IMR-90 (cell line): Measurements from ENCODE around the gene IL19. TPM values are rescaled to one million over a fixed set of nuclear protein-coding genes. Genes with fewer than 3 reads are reported as not detected.

Experiments used
- ATAC-seq: fragments of 200-7000 bp; cut with Tn5 transposase; 2 replicates; pipeline ENCODE4 v1.9.1; 2020; ENCODE audit warnings: low read depth, mild to moderate bottlenecking, moderate library complexity
- BruUV-seq: library from RNA; stranded (reverse); fragments of 400-500 nt; replicated peaks from 2 replicates; lab custom pipeline; 2021; lab: Mats Ljungman, UMichigan
- CTCF ChIA-PET: fragments of 300-600 bp; formaldehyde crosslinking; extraction: SDS; loops from one replicate; lab custom pipeline; 2021; ENCODE audit warnings: antibody characterized with exemption; lab: Yijun Ruan, JAX
- POLR2A ChIA-PET: fragments of 300-600 bp; sonication (Branson Sonifier 250); formaldehyde crosslinking; loops from one replicate; lab custom pipeline; 2022; ENCODE audit warnings: antibody characterized with exemption; ENCODE audit not compliant: unreplicated experiment; lab: Charles Lee
- DNase-seq: peaks from one replicate; pipeline ENCODE4 v3.0.0; 2013
- H2AFZ ChIP-seq: replicated peaks from 2 replicates; pipeline ENCODE3; 2013; ENCODE audit warnings: low read length, mild to moderate bottlenecking; ENCODE audit not compliant: poor library complexity
- H2AK5ac ChIP-seq: 2 replicates; pipeline ENCODE4 v1.6.1; 2013; ENCODE audit warnings: low read depth, low read length, inconsistent platforms
- H2AK9ac ChIP-seq: replicated peaks from 2 replicates; pipeline ENCODE3; 2013; ENCODE audit warnings: mild to moderate bottlenecking, low read depth, low read length, moderate library complexity; ENCODE audit not compliant: poor library complexity
- H2BK120ac ChIP-seq: 2 replicates; pipeline ENCODE4 v1.6.1; 2013; ENCODE audit warnings: low read depth, low read length, inconsistent platforms
- H2BK15ac ChIP-seq: 3 replicates; pipeline ENCODE4 v1.6.1; 2013; ENCODE audit warnings: low read depth, low read length, inconsistent platforms
- H2BK20ac ChIP-seq: 2 replicates; pipeline ENCODE4 v1.6.1; 2013; ENCODE audit warnings: low read depth, mild to moderate bottlenecking, inconsistent platforms, low read length, moderate library complexity
- H2BK5ac ChIP-seq: 2 replicates; pipeline ENCODE4 v1.6.1; 2013; ENCODE audit warnings: mild to moderate bottlenecking, low read depth, low read length, inconsistent platforms; ENCODE audit not compliant: poor library complexity, severe bottlenecking
- H3K14ac ChIP-seq: replicated peaks from 2 replicates; pipeline ENCODE4 v1.6.1; 2013; ENCODE audit warnings: low read depth, low read length, inconsistent platforms
- H3K18ac ChIP-seq: 2 replicates; pipeline ENCODE4 v1.6.1; 2013; ENCODE audit warnings: low read depth, low read length, control low read depth
- H3K23ac ChIP-seq: 2 replicates; pipeline ENCODE4 v1.6.1; 2013; ENCODE audit warnings: low read depth, low read length, inconsistent platforms
- H3K27ac ChIP-seq: 2 replicates; pipeline ENCODE4 v1.5.1; 2013; ENCODE audit warnings: mild to moderate bottlenecking, control low read depth, low read length; ENCODE audit not compliant: insufficient read depth
- H3K27me3 ChIP-seq: 2 replicates; pipeline ENCODE4 v1.6.1; 2013; ENCODE audit warnings: low read length; ENCODE audit not compliant: control insufficient read depth, insufficient read depth
- H3K36me3 ChIP-seq: 2 replicates; pipeline ENCODE4 v1.6.1; 2013; ENCODE audit warnings: low read length, mixed read lengths; ENCODE audit not compliant: control insufficient read depth, insufficient read depth
- H3K4ac ChIP-seq: 2 replicates; pipeline ENCODE4 v1.6.1; 2013; ENCODE audit warnings: low read depth, low read length, inconsistent platforms
- H3K4me1 ChIP-seq: 2 replicates; pipeline ENCODE4 v1.6.1; 2013; ENCODE audit warnings: low read length, mixed read lengths; ENCODE audit not compliant: control insufficient read depth, insufficient read depth
- H3K4me2 ChIP-seq: 2 replicates; pipeline ENCODE4 v1.6.1; 2013; ENCODE audit warnings: low read depth, mild to moderate bottlenecking, control low read depth, low read length, moderate library complexity
- H3K4me3 ChIP-seq: 2 replicates; pipeline ENCODE4 v1.5.1; 2013; ENCODE audit warnings: low read depth, mild to moderate bottlenecking, control low read depth, low read length, moderate library complexity; ENCODE audit not compliant: insufficient read depth
- H3K56ac ChIP-seq: 2 replicates; pipeline ENCODE4 v1.6.1; 2013; ENCODE audit warnings: low read length, inconsistent platforms; ENCODE audit not compliant: insufficient read depth; ENCODE audit errors: extremely low read depth
- H3K79me1 ChIP-seq, 2 experiments: 2 replicates each; pipeline ENCODE4 v1.6.1; 2013; ENCODE audit warnings: low read length in 2 of 2, inconsistent platforms in 1 of 2, low read depth in 1 of 2
- H3K9ac ChIP-seq: 2 replicates; pipeline ENCODE4 v1.6.1; 2013; ENCODE audit warnings: low read depth, low read length, control low read depth
- H3K9me1 ChIP-seq: 2 replicates; pipeline ENCODE4 v1.6.1; 2013; ENCODE audit warnings: low read length, inconsistent platforms; ENCODE audit not compliant: insufficient read depth
- H3K9me3 ChIP-seq: 2 replicates; pipeline ENCODE4 v1.6.1; 2013; ENCODE audit warnings: low read length; ENCODE audit not compliant: control insufficient read depth, insufficient read depth
- H4K20me1 ChIP-seq: 2 replicates; pipeline ENCODE4 v1.6.1; 2013; ENCODE audit warnings: low read length, inconsistent platforms; ENCODE audit not compliant: insufficient read depth
- H4K5ac ChIP-seq: 2 replicates; pipeline ENCODE4 v1.6.1; 2013; ENCODE audit warnings: mild to moderate bottlenecking, low read depth, low read length, control low read depth
- H4K8ac ChIP-seq, 2 experiments: 2 replicates each; pipeline ENCODE4 v1.6.1; 2013; ENCODE audit warnings: low read depth in 2 of 2, low read length in 2 of 2, control low read depth in 1 of 2, inconsistent platforms in 1 of 2
- H4K91ac ChIP-seq: 2 replicates; pipeline ENCODE4 v1.6.1; 2013; ENCODE audit warnings: low read depth, low read length, inconsistent platforms; ENCODE audit not compliant: insufficient read depth
- CHD1 ChIP-seq: IDR thresholded peaks from 2 replicates; pipeline ENCODE4 v1.6.1; 2012; ENCODE audit warnings: low read depth, low read length, improper control_type of control experiment
- FOS ChIP-seq: fragments of 150-350 bp; IDR thresholded peaks from 2 replicates; pipeline ENCODE4 v1.6.1; 2016; ENCODE audit warnings: low read depth, low read length
- MAFK ChIP-seq: IDR thresholded peaks from 2 replicates; pipeline ENCODE4 v1.6.1; 2012; ENCODE audit warnings: low read depth, low read length, improper control_type of control experiment
- RCOR1 ChIP-seq: IDR thresholded peaks from 2 replicates; pipeline ENCODE4 v1.6.1; 2012; ENCODE audit warnings: mild to moderate bottlenecking, low read length, improper control_type of control experiment; ENCODE audit not compliant: insufficient replicate concordance
- WGBS, 2 experiments: methylation state at CpG; one replicate each; pipeline versions ENCODE4 v1.1.5 to v1.1.7; 2013; ENCODE audit warnings: missing lambda C conversion rate in 2 of 2; ENCODE audit not compliant: insufficient read length in 1 of 2; ENCODE audit errors: extremely low coverage in 2 of 2; 5-methylcytosine and 5-hydroxymethylcytosine counted together
- dilution Hi-C: fragments of 300-500 bp; cut with HindIII; formaldehyde crosslinking; loops from one replicate; pipeline ENCODE4 v1.14.3; 2018; ENCODE audit warnings: low sequenced_read_pairs; ENCODE audit not compliant: unreplicated experiment
- in situ Hi-C: fragments of 300-500 bp; cut with MboI; formaldehyde crosslinking; loops from 3 replicates; pipeline ENCODE4 v1.14.3; 2019; ENCODE audit warnings: low sequenced_read_pairs, inconsistent platforms, mixed read lengths
- intact Hi-C: fragments of 100-400 bp; cut with micrococcal nuclease; formaldehyde crosslinking; loops from 2 replicates; pipeline ENCODE4 v1.10.0; 2022
- polyA plus RNA-seq, 3 experiments: library from polyadenylated mRNA; depleted of rRNA; stranded (reverse); fragments of >200 nt; gene quantifications; 2 replicates each; pipeline ENCODE4 v1.2.3, GENCODE V29; 2012; ENCODE audit warnings: low replicate concordance in 1 of 3
- total RNA-seq: library from RNA; depleted of rRNA; stranded (reverse); fragments of >200 nt; gene quantifications from 2 replicates; pipeline ENCODE4 v1.2.3, GENCODE V29; 2012

The IL19 gene
- total and polyA plus RNA-seq, 2 of the 4 experiments (the other 2 are of a cell fraction): not detected

DNA sequence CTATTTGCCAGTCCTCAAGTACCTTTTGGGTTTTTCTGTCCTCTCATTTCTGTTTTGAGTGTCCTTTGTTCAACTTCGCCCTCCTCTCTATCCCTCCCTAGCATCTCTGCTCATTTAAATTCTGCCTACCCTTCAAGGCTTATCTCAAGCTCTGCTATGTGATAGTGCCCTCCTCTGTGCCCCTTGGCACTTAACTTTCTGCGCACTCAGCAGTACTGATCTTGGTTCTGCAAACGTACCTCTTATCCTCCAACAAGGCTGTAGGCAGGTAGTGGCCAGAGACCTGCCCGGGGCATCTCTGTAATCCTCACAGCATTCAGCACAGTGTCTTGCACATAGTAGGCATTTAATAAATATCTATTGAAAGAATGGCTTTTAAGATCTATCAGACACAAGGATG lies 89.6 kb downstream of the IL19 start:
- DNase-seq: no peak
- H3K27ac ChIP-seq: no peak overlapping the region
- TF ChIP-seq FOS: no peak
- no peak for TF ChIP-seq RCOR1
- no peak for TF ChIP-seq MAFK
- TF ChIP-seq CHD1: no peak

More for the DNA sequence above, 89.6 kb downstream of the IL19 start:
- H4K91ac ChIP-seq: no peak overlapping the region
- no peaks in the 10 kb centered on the region for H3K36me3 ChIP-seq
- no peaks in the 10 kb centered on the region for H3K4me1 ChIP-seq
- H3K18ac ChIP-seq: no peak overlapping the region
- H4K20me1 ChIP-seq: no peaks in the 10 kb centered on the region
- no peak overlapping the region for H2BK120ac ChIP-seq
- no peak overlapping the region for H3K23ac ChIP-seq
- H2BK5ac ChIP-seq: no peak overlapping the region
- no peak for ATAC-seq
- H4K5ac ChIP-seq: no peak overlapping the region
- H3K4me3 ChIP-seq: no peak overlapping the region
- ChIA-PET CTCF (interaction anchor here (1.1 to 1.3 kb wide), 2 partner anchors 28 to 52 kb away, joined by 3 read pairs; no protein-coding TSS in a partner anchor), POLR2A (no interaction called here)
- H3K9me1 ChIP-seq: no peaks in the 10 kb centered on the region
- intact Hi-C loops: no loop called here
- dilution Hi-C loops: no loop called here
- in situ Hi-C loops: no loop called here
- no peak overlapping the region for H3K56ac ChIP-seq
- H2AK9ac ChIP-seq: no peak overlapping the region
- H3K4ac ChIP-seq: no peak overlapping the region
- H3K9me3 ChIP-seq: no peaks in the 10 kb centered on the region
- H2AK5ac ChIP-seq: no peak overlapping the region
- WGBS, 2 experiments: 29% methylated on average over 1 of the region's 4 CpGs; no CpG with 5 or more reads in 1 of the 2 experiments
- peaks cover 14% of the 10 kb centered on the region for H3K27me3 ChIP-seq
- no peak overlapping the region for H3K14ac ChIP-seq
- no peak overlapping the region for H2BK20ac ChIP-seq
- no peaks in the 10 kb centered on the region for H3K79me1 ChIP-seq
- H2BK15ac ChIP-seq: no peak overlapping the region
- H3K9ac ChIP-seq: no peak overlapping the region
- no peak overlapping the region for H3K4me2 ChIP-seq
- no peak overlapping the region for H4K8ac ChIP-seq
- H2AFZ ChIP-seq: no peak overlapping the region
- no TSS peak for BruUV-seq
